Vagina (tissue), 2 donors: ENCODE results near the gene FAM171A2.

Experiments used
- CTCF ChIP-seq, 3 experiments: fragments of 450-650 bp in 2 of 3; fragments of 200-600 bp in 1 of 3; sonication (generic) in 1 of 3; IDR thresholded peaks; one replicate each; pipeline ENCODE4 v1.5.1; 2017 to 2019; ENCODE audit warnings: antibody characterized with exemption in 3 of 3, mild to moderate bottlenecking in 2 of 3, moderate library complexity in 2 of 3
- POLR2A ChIP-seq, 2 donors: fragments of 450-650 bp; IDR thresholded peaks; one replicate each; pipeline ENCODE4 v1.6.1; 2017; ENCODE audit warnings: antibody characterized with exemption in 2 of 2, mild to moderate bottlenecking in 2 of 2, moderate library complexity in 2 of 2

GRCh38 chr17:44344939-44345453 lies 18.7 kb downstream of the FAM171A2 start, which contains the start of gene GRN:
- TF ChIP-seq CTCF (IDR thresholded peaks at IDR 0.05) (peak in 1 of 3 experiments; percentile 30), POLR2A (IDR thresholded peaks at IDR 0.05) (peak in 1 of 2 donors; percentile 82)
